PC-3 (cell line): ENCODE data around the gene NR1I3.

Experiments
- EZH2 ChIP-seq: fragments of 300-600 bp; sonication (generic); IDR thresholded peaks from one replicate; pipeline ENCODE4 v1.6.1; 2017; ENCODE audit warnings: antibody characterized with exemption, mild to moderate bottlenecking, low read length; ENCODE audit not compliant: unreplicated experiment
- EZH2phosphoT487 ChIP-seq: fragments of 300-600 bp; sonication (generic); IDR thresholded peaks from 2 replicates; pipeline ENCODE4 v1.6.1; 2018; ENCODE audit warnings: mild to moderate bottlenecking, antibody characterized with exemption, low read length, borderline replicate concordance
- TF ChIP-seq, protein P1 (sequence below): fragments of 300-600 bp; sonication (generic); conservative IDR thresholded peaks from 2 replicates; pipeline ENCODE4 v1.5.1; 2017; ENCODE audit warnings: antibody characterized with exemption, low read depth, mild to moderate bottlenecking, low read length

- TF ChIP-seq, protein P1, sequence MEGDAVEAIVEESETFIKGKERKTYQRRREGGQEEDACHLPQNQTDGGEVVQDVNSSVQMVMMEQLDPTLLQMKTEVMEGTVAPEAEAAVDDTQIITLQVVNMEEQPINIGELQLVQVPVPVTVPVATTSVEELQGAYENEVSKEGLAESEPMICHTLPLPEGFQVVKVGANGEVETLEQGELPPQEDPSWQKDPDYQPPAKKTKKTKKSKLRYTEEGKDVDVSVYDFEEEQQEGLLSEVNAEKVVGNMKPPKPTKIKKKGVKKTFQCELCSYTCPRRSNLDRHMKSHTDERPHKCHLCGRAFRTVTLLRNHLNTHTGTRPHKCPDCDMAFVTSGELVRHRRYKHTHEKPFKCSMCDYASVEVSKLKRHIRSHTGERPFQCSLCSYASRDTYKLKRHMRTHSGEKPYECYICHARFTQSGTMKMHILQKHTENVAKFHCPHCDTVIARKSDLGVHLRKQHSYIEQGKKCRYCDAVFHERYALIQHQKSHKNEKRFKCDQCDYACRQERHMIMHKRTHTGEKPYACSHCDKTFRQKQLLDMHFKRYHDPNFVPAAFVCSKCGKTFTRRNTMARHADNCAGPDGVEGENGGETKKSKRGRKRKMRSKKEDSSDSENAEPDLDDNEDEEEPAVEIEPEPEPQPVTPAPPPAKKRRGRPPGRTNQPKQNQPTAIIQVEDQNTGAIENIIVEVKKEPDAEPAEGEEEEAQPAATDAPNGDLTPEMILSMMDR = no peak
- TF ChIP-seq EZH2 (no peak), EZH2phosphoT487 (no peak)
Measured at GRCh38 chr1:161189036-161189435, 49.0 kb downstream of the NR1I3 start.
